Activated B cell treated with CpG ODN at 0.5 μM for 24 hours (primary cell): ENCODE measurements around the gene TTC4. TPM values are rescaled to one million over a fixed set of nuclear protein-coding genes. Genes with fewer than 3 reads are reported as not detected.
"Not testable (repeated sequence)": the region's sequence is repeated elsewhere in the genome, so short reads cannot be mapped to it uniquely, and the experiment has no call there.

Experiments used
- ATAC-seq: fragments of 200-7000 bp; cut with Tn5 transposase; one replicate; pipeline ENCODE4 v1.10.0; 2021; ENCODE audit warnings: low read depth, mild to moderate bottlenecking, moderate library complexity
- CTCF ChIA-PET: fragments of 350-600 bp; sonication (Branson Sonifier 250); formaldehyde crosslinking; loops from one replicate; lab custom pipeline; 2021; ENCODE audit warnings: antibody characterized with exemption; lab: Charles Lee
- POLR2A ChIA-PET: fragments of 350-600 bp; sonication (Branson Sonifier 250); formaldehyde crosslinking; loops from one replicate; lab custom pipeline; 2021; ENCODE audit warnings: antibody characterized with exemption; lab: Charles Lee
- DNase-seq: peaks from one replicate; pipeline ENCODE4 v3.0.0; 2022
- H3K27ac Mint-ChIP-seq: one replicate; pipeline ENCODE4 v1.8.0; 2020; ENCODE audit warnings: mixed read lengths
- H3K27me3 Mint-ChIP-seq: one replicate; pipeline ENCODE4 v1.8.0; 2021; ENCODE audit warnings: mixed read lengths
- H3K36me3 Mint-ChIP-seq: one replicate; pipeline ENCODE4 v1.8.0; 2021; ENCODE audit warnings: low read depth, mixed read lengths
- H3K4me1 Mint-ChIP-seq: one replicate; pipeline ENCODE4 v1.8.0; 2021; ENCODE audit warnings: mixed read lengths
- H3K4me3 Mint-ChIP-seq: one replicate; pipeline ENCODE4 v1.8.0; 2020; ENCODE audit warnings: mild to moderate bottlenecking, mixed read lengths
- H3K9me3 Mint-ChIP-seq: one replicate; pipeline ENCODE4 v1.8.0; 2020; ENCODE audit warnings: mixed read lengths
- intact Hi-C: fragments of 100-400 bp; cut with micrococcal nuclease; formaldehyde crosslinking; loops from one replicate; pipeline ENCODE4 v1.15.1; 2024
- total RNA-seq: library from RNA; stranded (reverse); gene quantifications from 2 replicates; pipeline ENCODE4 v1.2.3, GENCODE V29; 2022
- TF ChIP-seq, protein P1 (sequence below): fragments of 200-600 bp; IDR thresholded peaks from one replicate; pipeline ENCODE4 v1.8.0; 2022; ENCODE audit warnings: antibody characterized with exemption, mild to moderate bottlenecking

The TTC4 gene
- total RNA-seq, 1 donor from 2014 or later, result 30.8 TPM

DNA sequence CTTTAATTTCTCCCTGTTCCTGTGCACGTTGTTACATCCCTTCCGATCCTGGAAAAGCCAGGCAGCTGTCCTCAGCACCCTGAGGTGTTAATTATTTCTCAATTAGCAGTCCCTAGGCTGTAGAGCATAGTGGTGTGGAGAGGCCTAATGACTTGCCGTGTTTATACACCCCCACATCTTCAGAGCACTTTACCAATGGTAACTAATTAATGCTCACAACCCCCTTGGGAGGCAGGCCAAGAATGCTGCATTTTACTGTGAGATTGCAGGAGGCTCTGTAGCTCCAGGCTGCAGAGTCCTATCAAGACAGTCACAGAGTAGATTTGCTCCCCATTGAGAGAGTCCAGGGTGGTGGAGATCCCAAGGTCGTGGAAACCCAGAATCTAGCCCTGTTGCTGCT is 51.1 kb downstream of the TTC4 start:
- ChIA-PET CTCF (no interaction called here), POLR2A (interaction anchor here (1.3 kb wide), 1 partner anchor 35 kb away, joined by 3 read pairs; no protein-coding TSS in a partner anchor)
- Mint-ChIP-seq H3K27me3 (no peaks in the 10 kb centered on the region), H3K4me1 (peaks cover 24% of the 10 kb centered on the region), H3K9me3 (no peaks in the 10 kb centered on the region), H3K4me3 (no peak overlapping the region), H3K27ac (no peak overlapping the region), H3K36me3 (peaks cover 4% of the 10 kb centered on the region)
- intact Hi-C loops, result loop anchor here (10.0 kb wide), 1 partner anchor 448 kb away; the partner anchor contains the start of gene USP24
- DNase-seq (no peak), ATAC-seq (no peak)
- TF ChIP-seq, protein P1, sequence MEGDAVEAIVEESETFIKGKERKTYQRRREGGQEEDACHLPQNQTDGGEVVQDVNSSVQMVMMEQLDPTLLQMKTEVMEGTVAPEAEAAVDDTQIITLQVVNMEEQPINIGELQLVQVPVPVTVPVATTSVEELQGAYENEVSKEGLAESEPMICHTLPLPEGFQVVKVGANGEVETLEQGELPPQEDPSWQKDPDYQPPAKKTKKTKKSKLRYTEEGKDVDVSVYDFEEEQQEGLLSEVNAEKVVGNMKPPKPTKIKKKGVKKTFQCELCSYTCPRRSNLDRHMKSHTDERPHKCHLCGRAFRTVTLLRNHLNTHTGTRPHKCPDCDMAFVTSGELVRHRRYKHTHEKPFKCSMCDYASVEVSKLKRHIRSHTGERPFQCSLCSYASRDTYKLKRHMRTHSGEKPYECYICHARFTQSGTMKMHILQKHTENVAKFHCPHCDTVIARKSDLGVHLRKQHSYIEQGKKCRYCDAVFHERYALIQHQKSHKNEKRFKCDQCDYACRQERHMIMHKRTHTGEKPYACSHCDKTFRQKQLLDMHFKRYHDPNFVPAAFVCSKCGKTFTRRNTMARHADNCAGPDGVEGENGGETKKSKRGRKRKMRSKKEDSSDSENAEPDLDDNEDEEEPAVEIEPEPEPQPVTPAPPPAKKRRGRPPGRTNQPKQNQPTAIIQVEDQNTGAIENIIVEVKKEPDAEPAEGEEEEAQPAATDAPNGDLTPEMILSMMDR, result no peak

DNA sequence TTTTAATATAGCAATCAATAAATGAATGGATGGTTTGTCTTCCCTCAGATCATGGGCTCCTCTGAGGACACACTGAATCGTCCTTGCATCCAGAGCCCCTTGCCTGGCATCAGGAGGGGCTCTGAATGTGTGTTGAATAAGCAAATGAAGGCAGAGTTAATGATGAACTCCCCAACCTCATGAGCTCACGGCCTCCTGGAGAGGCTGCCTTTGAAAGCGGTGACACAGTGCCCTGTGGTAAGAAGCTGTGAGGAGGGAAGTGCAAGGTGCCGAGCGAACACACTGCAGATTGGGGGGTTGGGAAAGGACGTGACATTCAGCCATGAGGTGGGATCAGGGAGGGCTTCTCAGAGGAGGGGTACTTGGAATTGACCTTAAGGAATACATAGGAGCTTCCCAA is 51.9 kb downstream of the TTC4 start:
- H3K27me3 Mint-ChIP-seq, result no peaks in the 10 kb centered on the region
- H3K27ac Mint-ChIP-seq, result no peak overlapping the region
- intact Hi-C loops, result loop anchor here (10.0 kb wide), 1 partner anchor 447 kb away; the partner anchor contains the start of gene USP24
- TF ChIP-seq, protein P1, result no peak
- no peaks in the 10 kb centered on the region for H3K9me3 Mint-ChIP-seq
- no peak for DNase-seq
- ChIA-PET CTCF (no interaction called here), POLR2A (no interaction called here)
- no peak for ATAC-seq
- H3K36me3 Mint-ChIP-seq, result peaks cover 4% of the 10 kb centered on the region
- H3K4me3 Mint-ChIP-seq, result no peak overlapping the region
- peaks cover 24% of the 10 kb centered on the region for H3K4me1 Mint-ChIP-seq

DNA sequence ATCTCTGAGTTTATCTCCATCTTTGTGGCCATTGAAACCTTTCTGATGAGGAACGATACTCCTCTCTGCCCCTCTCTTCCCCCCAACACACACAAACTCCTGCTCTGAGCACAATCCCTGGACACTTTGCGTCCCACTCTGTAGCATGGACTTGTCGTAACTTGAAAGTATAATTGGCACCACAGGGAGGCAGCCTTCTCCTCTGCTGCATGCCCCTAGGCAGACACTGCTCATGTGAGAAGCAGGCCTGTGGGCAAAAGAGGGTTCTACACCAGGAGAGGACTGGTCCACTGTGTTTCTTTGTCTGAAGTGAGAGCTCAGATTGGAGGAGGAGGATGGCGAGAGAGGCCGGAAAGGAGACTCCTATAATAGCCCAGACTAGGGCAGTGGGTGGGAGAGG is 52.4 kb downstream of the TTC4 start:
- Mint-ChIP-seq H3K9me3 (no peaks in the 10 kb centered on the region), H3K36me3 (peaks cover 4% of the 10 kb centered on the region), H3K27ac (no peak overlapping the region), H3K4me1 (peaks cover 21% of the 10 kb centered on the region), H3K27me3 (no peaks in the 10 kb centered on the region), H3K4me3 (no peak overlapping the region)
- ChIA-PET CTCF (no interaction called here), POLR2A (no interaction called here)
- intact Hi-C loops, result loop anchor here (10.0 kb wide), 1 partner anchor 447 kb away; the partner anchor contains the start of gene USP24
- ATAC-seq (no peak), DNase-seq (no peak)
- TF ChIP-seq, protein P1, result no peak

GRCh38 chr1:54772951-54773350 is 57.3 kb downstream of the TTC4 start:
- no peak for DNase-seq
- intact Hi-C loops, result no loop called here
- ChIA-PET CTCF (no interaction called here), POLR2A (no interaction called here)
- ATAC-seq, result no peak
- H3K27ac Mint-ChIP-seq, result no peak overlapping the region
- no peak overlapping the region for H3K4me3 Mint-ChIP-seq
- peaks cover 3% of the 10 kb centered on the region for H3K27me3 Mint-ChIP-seq
- no peaks in the 10 kb centered on the region for H3K4me1 Mint-ChIP-seq
- peaks cover 2% of the 10 kb centered on the region for H3K9me3 Mint-ChIP-seq
- TF ChIP-seq, protein P1, result no peak
- no peaks in the 10 kb centered on the region for H3K36me3 Mint-ChIP-seq

- Mint-ChIP-seq H3K36me3 (peaks cover 6% of the 10 kb centered on the region), H3K9me3 (peaks cover 2% of the 10 kb centered on the region), H3K4me1 (no peaks in the 10 kb centered on the region), H3K27me3 (peaks cover 3% of the 10 kb centered on the region), H3K27ac (no peak overlapping the region), H3K4me3 (no peak overlapping the region)
- DNase-seq (no peak), ATAC-seq (no peak)
- CTCF ChIA-PET, result no interaction called here
- POLR2A ChIA-PET, result no interaction called here
- TF ChIP-seq, protein P1, result no peak
- intact Hi-C loops, result no loop called here
These were observed 59.3 kb downstream of the TTC4 start for GRCh38 chr1:54774820-54775498.

- CTCF ChIA-PET, H3K27ac Mint-ChIP-seq, POLR2A ChIA-PET, intact Hi-C loops, H3K9me3 Mint-ChIP-seq, H3K36me3 Mint-ChIP-seq, H3K4me1 Mint-ChIP-seq, DNase-seq, ATAC-seq, H3K4me3 Mint-ChIP-seq, H3K27me3 Mint-ChIP-seq: not testable (repeated sequence)
These were observed 60.4 kb downstream of the TTC4 start for GRCh38 chr1:54775828-54776721.
